Measurements from ENCODE around the gene DAZAP1. TPM values are rescaled to one million over a fixed set of nuclear protein-coding genes. Genes with fewer than 3 reads are reported as not detected.

Gene DAZAP1
- total RNA-seq, 1 experiment from 2014 or later = 144 TPM

GRCh38 chr19:1482361-1483130 lies 75.2 kb downstream of the DAZAP1 start:
- Histone ChIP-seq H3K36me3 (ENCODE audit: low read depth) (no peaks in the 10 kb centered on the region), H3K4me2 (no peak overlapping the region), H3K9me2 (ENCODE audit: insufficient read depth) (no peaks in the 10 kb centered on the region), H4K20me1 (ENCODE audit: insufficient read depth) (no peaks in the 10 kb centered on the region), H3K27me3 (ENCODE audit: insufficient read depth, low read depth) (no peaks in the 10 kb centered on the region), H3K9me3 (ENCODE audit: insufficient read depth, low read depth) (no peaks in the 10 kb centered on the region), H3K79me2 (ENCODE audit: low read depth) (peaks cover 10% of the 10 kb centered on the region; the same call in 1 of the 2 replicates), H2AFZ (no peak overlapping the region), H3K4me1 (replicated peaks; ENCODE audit: insufficient read depth) (0 out of 2 replicates have a peak, but pooled peaks cover 6% of the 10 kb centered on the region), H3K27ac (no peak overlapping the region), H3K4me3 (no peak overlapping the region), H3F3A (ENCODE audit: insufficient read depth, low read depth) (peaks cover 7% of the 10 kb centered on the region; the same call in 1 of the 2 replicates)
- DNase-seq = no peak
- no TSS peak for BruUV-seq (replicated peaks)
- CTCF ChIA-PET = no interaction called here
- intact Hi-C loops (cut with micrococcal nuclease; ENCODE audit: unreplicated experiment) = no loop called here
- POLR2A ChIA-PET (ENCODE audit: unreplicated experiment) = no interaction called here
- TF ChIP-seq CTCF (conservative IDR thresholded peaks at IDR 0.05) (no peak), EZH2 (IDR thresholded peaks at IDR 0.05; ENCODE audit: low read depth) (no peak)

- CTCF ChIA-PET = no interaction called here
- Histone ChIP-seq H3K36me3 (ENCODE audit: low read depth) (no peaks in the 10 kb centered on the region), H3F3A (ENCODE audit: insufficient read depth, low read depth) (peaks cover 7% of the 10 kb centered on the region; the same call in 1 of the 2 replicates), H3K27ac (no peak overlapping the region), H3K27me3 (ENCODE audit: insufficient read depth, low read depth) (no peaks in the 10 kb centered on the region), H3K4me3 (no peak overlapping the region), H3K79me2 (ENCODE audit: low read depth) (peaks cover 4% of the 10 kb centered on the region; the same call in 1 of the 2 replicates), H3K9me3 (ENCODE audit: insufficient read depth, low read depth) (no peaks in the 10 kb centered on the region), H3K4me2 (no peak overlapping the region), H4K20me1 (ENCODE audit: insufficient read depth) (no peaks in the 10 kb centered on the region), H3K4me1 (replicated peaks; ENCODE audit: insufficient read depth) (no peaks in the 10 kb centered on the region), H2AFZ (no peak overlapping the region), H3K9me2 (ENCODE audit: insufficient read depth) (no peaks in the 10 kb centered on the region)
- POLR2A ChIA-PET (ENCODE audit: unreplicated experiment) = no interaction called here
- TF ChIP-seq CTCF (conservative IDR thresholded peaks at IDR 0.05) (no peak), EZH2 (IDR thresholded peaks at IDR 0.05; ENCODE audit: low read depth) (no peak)
- no peak for DNase-seq
- intact Hi-C loops (cut with micrococcal nuclease; ENCODE audit: unreplicated experiment) = no loop called here
- BruUV-seq (replicated peaks) = no TSS peak
Measured at GRCh38 chr19:1483131-1483978, 76.0 kb downstream of the DAZAP1 start.

GRCh38 chr19:1483979-1484428 lies 76.6 kb downstream of the DAZAP1 start:
- H3K9me2 ChIP-seq (ENCODE audit: insufficient read depth) = no peaks in the 10 kb centered on the region
- POLR2A ChIA-PET (ENCODE audit: unreplicated experiment) = no interaction called here
- H3K4me2 ChIP-seq = no peak overlapping the region
- CTCF ChIA-PET = no interaction called here
- no peak for TF ChIP-seq EZH2 (IDR thresholded peaks at IDR 0.05; ENCODE audit: low read depth)
- TF ChIP-seq CTCF (conservative IDR thresholded peaks at IDR 0.05) = no peak
- H3K4me1 ChIP-seq (replicated peaks; ENCODE audit: insufficient read depth) = no peaks in the 10 kb centered on the region
- no peak overlapping the region for H3K27ac ChIP-seq
- H3K36me3 ChIP-seq (ENCODE audit: low read depth) = no peaks in the 10 kb centered on the region
- H4K20me1 ChIP-seq (ENCODE audit: insufficient read depth) = no peaks in the 10 kb centered on the region
- no peaks in the 10 kb centered on the region for H3K9me3 ChIP-seq (ENCODE audit: insufficient read depth, low read depth)
- H3K4me3 ChIP-seq = no peak overlapping the region
- peaks cover 7% of the 10 kb centered on the region; the same call in 1 of the 2 replicates for H3F3A ChIP-seq (ENCODE audit: insufficient read depth, low read depth)
- BruUV-seq (replicated peaks) = no TSS peak
- intact Hi-C loops (cut with micrococcal nuclease; ENCODE audit: unreplicated experiment) = no loop called here
- DNase-seq = no peak
- H2AFZ ChIP-seq = no peak overlapping the region
- H3K79me2 ChIP-seq (ENCODE audit: low read depth) = no peaks in the 10 kb centered on the region
- H3K27me3 ChIP-seq (ENCODE audit: insufficient read depth, low read depth) = no peaks in the 10 kb centered on the region

Other genes with a start within 250 kb of the DAZAP1 start
- gene SBNO2, start 233.3 kb upstream of the DAZAP1 start, total RNA-seq (2021) = 75.6 and 82.4 TPM in 2 replicates
- gene STK11, start 201.8 kb upstream of the DAZAP1 start, total RNA-seq (2021) = 53.0 and 59.5 TPM in 2 replicates
- gene CBARP, start 169.6 kb upstream of the DAZAP1 start, total RNA-seq (2021) = 1.8 and 1.9 TPM in 2 replicates
- 157 and 214 TPM in 2 replicates for gene ATP5F1D, start 165.8 kb upstream of the DAZAP1 start, total RNA-seq (2021)
- 61.4 and 92.0 TPM in 2 replicates for gene MIDN, start 159.0 kb upstream of the DAZAP1 start, total RNA-seq (2021)
- 86.9 and 143 TPM in 2 replicates for gene CIRBP, start 138.3 kb upstream of the DAZAP1 start, total RNA-seq (2021)
- 51.8 and 64.2 TPM in 2 replicates for gene FAM174C, start 132.1 kb upstream of the DAZAP1 start, total RNA-seq (2021)
- gene EFNA2, start 121.7 kb upstream of the DAZAP1 start, total RNA-seq (2021) = 1.6 TPM in 1 of 2 replicates, not detected in the other
- gene NDUFS7, start 23.7 kb upstream of the DAZAP1 start, total RNA-seq (2021) = 67.5 and 83.5 TPM in 2 replicates
- gene GAMT, start 6.0 kb upstream of the DAZAP1 start, total RNA-seq (2021) = 27.3 and 30.9 TPM in 2 replicates
- gene RPS15, start 30.8 kb downstream of the DAZAP1 start, total RNA-seq (2021) = 967 and 1,004 TPM in 2 replicates
- gene APC2, start 42.5 kb downstream of the DAZAP1 start, total RNA-seq (2021) = 1.6 and 2.7 TPM in 2 replicates
- 28.0 and 31.2 TPM in 2 replicates for gene C19orf25, start 71.6 kb downstream of the DAZAP1 start, total RNA-seq (2021)
- gene PCSK4, start 82.8 kb downstream of the DAZAP1 start, total RNA-seq (2021) = 18.6 and 27.3 TPM in 2 replicates
- gene REEP6, start 83.6 kb downstream of the DAZAP1 start, total RNA-seq (2021) = 34.3 and 39.5 TPM in 2 replicates
- 13.6 and 14.6 TPM in 2 replicates for gene ADAMTSL5, start 105.4 kb downstream of the DAZAP1 start, total RNA-seq (2021)
- gene PLK5, start 116.5 kb downstream of the DAZAP1 start, total RNA-seq (2021) = not detected in 2 replicates
- gene MEX3D, start 160.7 kb downstream of the DAZAP1 start, total RNA-seq (2021) = 55.6 and 63.7 TPM in 2 replicates
- 129 and 143 TPM in 2 replicates for gene MBD3, start 185.3 kb downstream of the DAZAP1 start, total RNA-seq (2021)
- 196 and 275 TPM in 2 replicates for gene UQCR11, start 197.9 kb downstream of the DAZAP1 start, total RNA-seq (2021)
- gene TCF3, start 245.0 kb downstream of the DAZAP1 start, total RNA-seq (2021) = 86.6 and 98.0 TPM in 2 replicates

Data from PC-9 (cell line).